Spinal cord (tissue), 10 donors: Measurements from ENCODE around the gene ASS1. TPM values are rescaled to one million over a fixed set of nuclear protein-coding genes. Genes with fewer than 3 reads are reported as not detected.
A peak's percentile ranks its signal among the peaks of the same experiment; 100 is the strongest.

Source experiments
- DNase-seq, 6 donors: peaks; one replicate each; pipeline versions ENCODE4 v3.0.0 to v3.0.0-alpha.2; 2013 to 2015; ENCODE audit warnings: low spot score in 6 of 6, low read depth in 4 of 6
- H3K27ac ChIP-seq: one replicate; pipeline ENCODE4 v1.5.1; 2013; ENCODE audit warnings: low read depth, low read length, control low read depth
- H3K27me3 ChIP-seq: one replicate; pipeline ENCODE4 v1.6.1; 2013; ENCODE audit warnings: low read length; ENCODE audit not compliant: control insufficient read depth, insufficient read depth
- H3K36me3 ChIP-seq: one replicate; pipeline ENCODE4 v1.6.1; 2013; ENCODE audit warnings: low read length; ENCODE audit not compliant: control insufficient read depth, insufficient read depth
- H3K4me1 ChIP-seq: one replicate; pipeline ENCODE4 v1.6.1; 2013; ENCODE audit warnings: low read length; ENCODE audit not compliant: control insufficient read depth, insufficient read depth
- H3K4me3 ChIP-seq: one replicate; pipeline ENCODE4 v1.5.1; 2013; ENCODE audit warnings: low read depth, low read length, control low read depth
- H3K9me3 ChIP-seq: one replicate; pipeline ENCODE4 v1.6.1; 2013; ENCODE audit warnings: low read length; ENCODE audit not compliant: control insufficient read depth, insufficient read depth
- WGBS: methylation state at CpG from one replicate; pipeline ENCODE4 v1.1.5; 2013; ENCODE audit warnings: missing lambda C conversion rate; ENCODE audit not compliant: insufficient coverage; 5-methylcytosine and 5-hydroxymethylcytosine counted together
- polyA plus RNA-seq, 2 donors: library from polyadenylated mRNA; unstranded; fragments of 120-200 nt; gene quantifications; one replicate each; pipeline ENCODE4 v1.2.1, GENCODE V29; 2013; ENCODE audit not compliant: insufficient read length in 2 of 2
- total RNA-seq, 2 donors: library from RNA; depleted of rRNA in 1 of 2; stranded (reverse); fragments of 120-200 nt in 1 of 2; fragments of >200 nt in 1 of 2; gene quantifications; one replicate each; pipeline versions ENCODE4 v1.2.3 to v1.2.4, GENCODE V29; 2013 to 2014
- donor health status: healthy.

ASS1 gene
- total and polyA plus RNA-seq, 4 donors: 40.2 to 234 (median 62.9) TPM

DNA sequence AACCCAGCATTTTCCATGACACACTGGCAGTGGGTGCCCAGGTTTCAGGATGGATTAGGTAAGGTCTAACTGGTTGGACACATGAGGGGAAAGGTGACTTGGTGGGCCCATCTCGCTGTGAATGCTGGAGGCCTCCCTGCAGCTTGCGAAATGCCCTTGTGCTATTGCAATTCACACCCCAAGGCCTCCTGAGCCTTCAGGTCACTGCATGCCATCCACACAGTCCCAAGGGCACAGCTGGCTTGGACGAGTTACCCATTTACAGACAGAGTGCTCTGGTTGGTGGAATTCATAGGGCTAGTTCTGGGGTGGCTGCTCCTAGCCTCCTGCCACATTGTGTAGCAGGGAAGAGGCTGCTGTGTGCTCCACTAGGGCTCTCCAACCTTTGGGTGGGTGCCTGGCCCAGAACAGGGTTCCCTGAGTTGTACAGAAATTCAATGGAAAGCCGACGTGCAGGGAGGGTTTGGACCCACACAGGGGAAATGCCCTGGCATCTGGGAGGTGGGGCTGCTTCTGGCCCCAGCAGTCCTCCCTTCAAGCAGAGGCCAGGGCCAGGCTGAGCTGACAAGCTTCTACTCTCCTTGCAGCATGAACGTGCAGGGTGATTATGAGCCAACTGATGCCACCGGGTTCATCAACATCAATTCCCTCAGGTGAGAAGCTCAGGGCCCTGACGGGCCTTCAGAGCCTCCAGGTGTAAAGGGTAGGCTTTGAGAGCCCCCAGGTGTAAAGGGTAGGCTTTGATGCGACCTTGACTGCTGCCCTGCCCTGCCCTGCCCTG is 54.3 kb downstream of the ASS1 start:
- 77% methylated on average over 5 of the region's 9 CpGs for WGBS
- Histone ChIP-seq H3K9me3 (peaks cover 7% of the 10 kb centered on the region), H3K4me3 (no peak overlapping the region), H3K36me3 (peaks cover 7% of the 10 kb centered on the region), H3K27me3 (peaks cover 4% of the 10 kb centered on the region), H3K27ac (no peak overlapping the region), H3K4me1 (peaks cover 16% of the 10 kb centered on the region)
- DNase-seq: no peak

DNA sequence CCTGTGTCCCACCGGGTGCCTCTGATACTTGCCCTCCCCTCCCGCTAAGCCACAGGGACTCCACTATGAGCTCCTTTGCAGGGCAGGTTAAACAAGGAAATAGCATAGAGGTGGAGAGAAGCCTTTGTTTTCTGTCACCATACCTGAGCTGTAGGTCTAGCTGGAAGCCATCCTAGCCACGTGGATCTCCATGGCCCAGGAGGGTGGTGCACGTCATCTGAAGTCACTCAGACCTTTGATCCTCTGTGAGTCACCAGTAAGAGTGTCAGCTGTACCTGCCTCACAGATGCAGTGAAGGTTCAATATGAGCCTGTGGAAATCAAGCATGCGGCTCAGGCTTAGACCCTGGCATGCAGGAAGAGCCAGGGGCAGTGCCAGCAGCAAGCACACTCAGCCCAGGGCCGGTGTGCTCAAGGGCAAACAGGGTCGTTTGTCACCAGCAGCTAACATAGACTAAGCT is 55.1 kb downstream of the ASS1 start:
- peaks cover 4% of the 10 kb centered on the region for H3K27me3 ChIP-seq
- no peak for DNase-seq
- H3K9me3 ChIP-seq: peaks cover 7% of the 10 kb centered on the region
- WGBS: 46% methylated on average over 5 of the region's 7 CpGs
- no peak overlapping the region for H3K27ac ChIP-seq
- peaks cover 16% of the 10 kb centered on the region for H3K4me1 ChIP-seq
- no peak overlapping the region for H3K4me3 ChIP-seq
- peaks cover 3% of the 10 kb centered on the region for H3K36me3 ChIP-seq

DNA sequence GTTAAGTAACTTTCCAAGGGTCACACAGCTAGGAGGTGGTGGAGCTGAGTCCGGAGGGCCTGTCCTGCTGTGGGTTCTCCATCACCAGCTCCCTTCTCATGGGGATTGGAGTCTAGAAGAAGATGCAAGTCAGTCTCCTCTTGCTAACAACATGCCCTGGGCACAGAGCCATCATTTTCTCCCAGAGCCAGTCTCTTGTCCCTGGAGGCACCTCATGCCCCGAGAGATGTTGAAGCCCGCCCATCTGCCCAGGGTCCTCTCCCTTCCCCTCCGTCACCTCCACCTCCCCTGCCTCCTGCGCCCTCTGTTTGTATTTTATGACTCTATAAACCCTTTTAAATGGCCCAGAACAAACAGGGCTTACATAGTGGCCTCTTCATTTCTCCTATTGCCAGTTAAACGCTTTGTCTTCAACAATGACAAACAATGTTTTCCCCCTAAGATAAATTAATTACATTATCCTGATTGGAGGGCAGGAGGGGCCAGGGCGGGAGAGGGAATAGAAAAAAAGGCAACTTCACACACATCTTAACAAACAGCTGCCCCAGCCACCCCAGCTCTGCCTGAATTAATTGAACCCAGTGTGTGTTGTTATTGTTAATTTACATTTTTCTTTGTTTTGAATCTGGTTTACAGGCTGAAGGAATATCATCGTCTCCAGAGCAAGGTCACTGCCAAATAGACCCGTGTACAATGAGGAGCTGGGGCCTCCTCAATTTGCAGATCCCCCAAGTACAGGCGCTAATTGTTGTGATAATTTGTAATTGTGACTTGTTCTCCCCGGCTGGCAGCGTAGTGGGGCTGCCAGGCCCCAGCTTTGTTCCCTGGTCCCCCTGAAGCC is 55.8 kb downstream of the ASS1 start:
- Histone ChIP-seq H3K27me3 (peaks cover 4% of the 10 kb centered on the region), H3K27ac (no peak overlapping the region), H3K9me3 (peaks cover 2% of the 10 kb centered on the region), H3K4me3 (no peak overlapping the region), H3K36me3 (peaks cover 1% of the 10 kb centered on the region), H3K4me1 (peaks cover 16% of the 10 kb centered on the region)
- peak in 2 of 6 donors; percentile 55 to 71 for DNase-seq
- 16% methylated on average over 6 of the region's 12 CpGs for WGBS

DNA sequence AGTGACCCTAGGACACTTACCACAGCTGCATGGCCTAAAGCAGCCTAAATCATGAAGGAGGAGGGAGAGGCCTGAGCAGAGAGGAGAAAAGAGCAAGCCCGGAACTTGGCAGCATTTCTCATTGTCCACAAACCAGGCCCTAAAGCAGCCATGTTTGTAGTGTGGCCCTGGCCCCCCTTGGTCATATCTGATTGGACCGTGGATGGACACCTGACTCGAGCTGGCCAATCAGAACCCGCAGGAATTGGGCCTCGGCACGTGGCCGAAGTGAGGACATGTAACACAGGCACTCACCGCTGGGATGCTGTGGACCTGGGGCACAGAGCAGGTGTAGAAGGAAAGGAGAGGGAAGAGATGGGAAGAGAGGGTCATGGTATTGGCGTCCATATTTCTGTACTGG is 56.9 kb downstream of the ASS1 start:
- no peaks in the 10 kb centered on the region for H3K36me3 ChIP-seq
- peaks cover 4% of the 10 kb centered on the region for H3K27me3 ChIP-seq
- 96% methylated on average over 8 of the region's 9 CpGs for WGBS
- no peaks in the 10 kb centered on the region for H3K9me3 ChIP-seq
- peak in 1 of 6 donors; percentile 24 for DNase-seq
- peaks cover 16% of the 10 kb centered on the region for H3K4me1 ChIP-seq
- no peak overlapping the region for H3K4me3 ChIP-seq
- no peak overlapping the region for H3K27ac ChIP-seq

DNA sequence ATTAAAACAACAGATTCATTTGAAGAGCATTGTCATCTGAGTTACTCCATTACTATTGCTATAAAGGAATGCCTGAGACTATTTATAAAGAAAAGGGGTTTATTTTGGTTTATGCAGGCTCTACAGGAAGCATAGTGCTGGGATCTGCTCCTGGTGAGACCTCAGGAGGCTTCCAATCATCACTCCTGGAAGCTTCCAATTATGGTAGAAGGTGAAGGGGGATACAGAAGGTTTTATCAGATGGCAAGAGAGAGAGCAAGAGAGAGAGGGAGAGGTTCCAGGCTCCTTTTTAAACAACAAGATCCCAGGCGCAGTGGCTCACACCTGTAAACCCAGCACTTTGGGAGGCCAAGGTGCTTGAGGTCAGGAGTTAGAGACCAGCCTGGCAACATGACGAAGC is 63.5 kb downstream of the ASS1 start:
- 57% methylated on average over 1 of the region's 2 CpGs for WGBS
- H3K27me3 ChIP-seq: peaks cover 3% of the 10 kb centered on the region

DNA sequence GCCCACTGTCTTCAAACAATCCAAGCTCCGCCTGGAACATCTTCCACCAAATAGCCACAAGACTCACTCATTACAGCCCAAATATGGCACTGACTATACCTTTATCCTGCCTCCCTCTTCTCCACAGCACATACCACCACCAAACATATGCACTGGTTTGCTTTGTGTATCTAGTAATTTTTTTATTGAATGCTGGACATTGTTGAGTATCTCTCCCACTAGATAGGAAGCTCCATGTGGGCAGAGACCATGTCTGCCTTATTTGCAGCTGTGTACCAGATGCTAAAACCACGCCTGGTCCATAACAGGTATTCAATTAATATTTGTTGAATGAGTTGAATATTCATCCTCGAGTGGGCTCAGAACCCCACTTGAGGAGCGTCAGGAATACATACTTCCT is 67.4 kb downstream of the ASS1 start:
- WGBS: 75% methylated on average over 1 of the region's 4 CpGs
- DNase-seq: no peak
- Histone ChIP-seq H3K36me3 (no peaks in the 10 kb centered on the region), H3K27ac (no peak overlapping the region), H3K4me3 (no peak overlapping the region), H3K4me1 (no peaks in the 10 kb centered on the region), H3K27me3 (peaks cover 4% of the 10 kb centered on the region), H3K9me3 (no peaks in the 10 kb centered on the region)

More for the DNA sequence above, 63.5 kb downstream of the ASS1 start:
- H3K36me3 ChIP-seq: no peaks in the 10 kb centered on the region
- no peak overlapping the region for H3K27ac ChIP-seq
- H3K4me1 ChIP-seq: no peaks in the 10 kb centered on the region
- no peak overlapping the region for H3K4me3 ChIP-seq
- no peak for DNase-seq
- H3K9me3 ChIP-seq: no peaks in the 10 kb centered on the region

DNA sequence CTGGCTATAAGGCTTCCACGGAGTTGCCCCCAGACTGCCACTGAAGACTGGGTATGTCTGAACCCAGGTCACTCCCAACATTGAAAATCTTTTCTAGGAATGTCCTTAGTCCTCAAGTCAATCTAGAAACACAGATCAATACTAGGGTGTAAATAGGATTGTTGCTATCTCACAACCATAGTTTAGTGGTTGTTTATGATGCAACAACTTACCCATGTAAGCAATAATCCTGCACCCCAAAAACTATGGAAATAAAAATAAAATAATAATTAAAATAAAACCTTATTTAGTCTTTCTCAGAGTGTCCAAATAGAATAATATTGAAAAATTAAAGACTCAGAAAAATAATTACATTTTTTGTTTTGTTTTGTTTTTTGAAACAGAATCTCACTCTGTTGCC is 68.3 kb downstream of the ASS1 start:
- H3K9me3 ChIP-seq: no peaks in the 10 kb centered on the region
- peaks cover 6% of the 10 kb centered on the region for H3K27me3 ChIP-seq
- no peak overlapping the region for H3K27ac ChIP-seq
- DNase-seq: no peak
- no peaks in the 10 kb centered on the region for H3K36me3 ChIP-seq
- 100% methylated on average over 1 of the region's 1 CpG for WGBS
- H3K4me1 ChIP-seq: no peaks in the 10 kb centered on the region
- no peak overlapping the region for H3K4me3 ChIP-seq

DNA sequence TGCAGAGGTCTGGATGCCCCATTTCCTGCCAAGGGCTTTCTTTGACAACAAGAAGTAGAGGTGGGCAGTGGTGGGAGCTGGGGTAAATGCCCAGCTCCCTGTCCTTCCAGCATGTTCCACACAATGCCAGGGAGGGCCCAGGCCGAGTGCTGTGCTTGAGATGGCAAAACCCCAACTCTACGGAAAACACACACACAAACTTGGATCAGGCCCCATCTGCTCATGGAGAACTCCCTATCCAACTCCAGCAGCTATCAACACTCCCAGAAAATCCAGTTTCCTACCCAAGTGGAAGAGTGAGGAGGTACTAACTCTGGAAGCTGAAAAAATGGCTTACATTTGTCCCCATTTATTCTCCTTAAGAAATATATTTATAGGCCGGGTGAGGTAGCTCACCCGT is 73.5 kb downstream of the ASS1 start:
- peak in 1 of 6 donors; percentile 35 for DNase-seq
- H3K4me1 ChIP-seq: peaks cover 13% of the 10 kb centered on the region
- no peak overlapping the region for H3K27ac ChIP-seq
- no peak overlapping the region for H3K4me3 ChIP-seq
- no peaks in the 10 kb centered on the region for H3K9me3 ChIP-seq
- H3K27me3 ChIP-seq: peaks cover 9% of the 10 kb centered on the region
- WGBS: no CpG with 5 or more reads among the region's 4 CpGs
- no peaks in the 10 kb centered on the region for H3K36me3 ChIP-seq

DNA sequence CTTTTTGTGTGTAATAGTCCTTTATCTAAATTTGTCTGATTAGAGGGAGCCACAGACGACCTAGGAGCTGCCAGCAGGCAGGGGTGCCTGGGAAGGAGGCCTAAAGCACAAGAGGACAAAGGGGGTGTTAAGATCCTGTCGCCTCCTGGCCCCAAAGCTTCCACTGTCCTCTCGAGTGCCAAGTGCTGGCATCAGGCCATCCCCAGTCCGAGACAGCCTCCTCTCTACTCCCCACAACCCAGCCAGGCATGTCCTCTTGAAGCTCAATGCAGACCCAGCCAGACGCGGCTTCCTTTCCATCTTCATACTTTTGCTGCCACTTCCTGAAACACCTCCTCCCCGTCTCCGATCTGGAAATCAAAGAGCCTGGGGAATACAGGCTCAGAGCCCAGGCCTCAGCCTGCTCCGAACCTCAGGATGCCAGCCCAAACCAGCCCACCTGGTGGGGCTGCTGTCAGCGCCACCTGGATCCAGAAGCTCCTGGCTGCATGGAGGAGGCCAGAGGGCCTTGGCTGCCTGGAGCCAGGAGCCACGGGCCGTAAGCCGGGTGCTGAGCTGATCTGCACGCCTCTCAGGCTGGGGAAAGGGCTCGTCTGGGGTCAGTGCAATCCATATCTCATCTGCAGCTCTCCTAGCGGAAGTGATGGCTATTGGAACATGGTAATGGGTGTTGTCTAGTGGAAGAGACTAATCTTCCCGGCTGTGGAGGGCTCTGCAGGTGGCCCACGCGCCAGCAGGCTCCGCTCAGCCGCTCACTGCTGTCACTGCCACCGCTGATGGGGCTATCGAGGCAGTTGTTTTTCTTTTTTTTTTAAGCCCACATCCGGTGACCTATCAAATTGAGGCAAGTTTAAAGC is 74.4 kb downstream of the ASS1 start:
- Histone ChIP-seq H3K27me3 (peaks cover 16% of the 10 kb centered on the region), H3K27ac (no peak overlapping the region), H3K36me3 (no peaks in the 10 kb centered on the region), H3K4me3 (no peak overlapping the region), H3K9me3 (no peaks in the 10 kb centered on the region), H3K4me1 (peaks cover 22% of the 10 kb centered on the region)
- peak in 1 of 6 donors; percentile 70 for DNase-seq
- WGBS: 57% methylated on average over 24 of the region's 24 CpGs
